Tibial nerve (tissue), 4 donors: Measurements from ENCODE around the gene MAP1B.

Experiments used
- EP300 ChIP-seq, 2 donors: sonication (generic); formaldehyde crosslinking; IDR thresholded peaks; one replicate each; pipeline ENCODE4 v1.6.1; 2017; ENCODE audit warnings: antibody characterized with exemption in 2 of 2, mild to moderate bottlenecking in 1 of 2
- POLR2A ChIP-seq, 2 donors: fragments of 450-650 bp; IDR thresholded peaks; one replicate each; pipeline ENCODE4 v1.6.1; 2017; ENCODE audit warnings: antibody characterized with exemption in 2 of 2, mild to moderate bottlenecking in 2 of 2, moderate library complexity in 2 of 2
- TF ChIP-seq, protein P1 (sequence below), 5 experiments: fragments of 200-600 bp in 3 of 5; fragments of 450-650 bp in 2 of 5; sonication (generic) in 3 of 5; IDR thresholded peaks; one replicate each; pipeline ENCODE4 v1.5.1; 2016 to 2019; ENCODE audit warnings: antibody characterized with exemption in 5 of 5, mild to moderate bottlenecking in 3 of 5, moderate library complexity in 2 of 5

DNA sequence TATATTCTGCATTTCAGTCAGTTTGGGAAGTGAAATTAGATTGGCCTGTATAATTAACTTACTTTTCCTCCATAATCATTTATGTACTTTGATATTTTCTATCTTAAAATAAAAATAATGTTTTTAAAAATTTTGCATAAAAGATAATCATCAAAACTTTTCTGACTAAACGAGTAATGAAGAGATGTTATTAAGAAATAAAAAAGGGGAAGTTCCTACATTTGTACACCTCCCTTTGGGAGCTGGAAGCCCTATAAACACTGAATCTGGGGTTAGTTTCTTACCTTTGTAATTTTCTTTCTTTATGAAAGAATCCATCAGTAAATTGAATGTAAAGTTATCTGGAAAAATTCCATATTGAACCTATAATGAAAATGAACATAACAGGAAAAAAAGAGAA is 126.6 kb downstream of the MAP1B start:
- TF ChIP-seq, protein P1, sequence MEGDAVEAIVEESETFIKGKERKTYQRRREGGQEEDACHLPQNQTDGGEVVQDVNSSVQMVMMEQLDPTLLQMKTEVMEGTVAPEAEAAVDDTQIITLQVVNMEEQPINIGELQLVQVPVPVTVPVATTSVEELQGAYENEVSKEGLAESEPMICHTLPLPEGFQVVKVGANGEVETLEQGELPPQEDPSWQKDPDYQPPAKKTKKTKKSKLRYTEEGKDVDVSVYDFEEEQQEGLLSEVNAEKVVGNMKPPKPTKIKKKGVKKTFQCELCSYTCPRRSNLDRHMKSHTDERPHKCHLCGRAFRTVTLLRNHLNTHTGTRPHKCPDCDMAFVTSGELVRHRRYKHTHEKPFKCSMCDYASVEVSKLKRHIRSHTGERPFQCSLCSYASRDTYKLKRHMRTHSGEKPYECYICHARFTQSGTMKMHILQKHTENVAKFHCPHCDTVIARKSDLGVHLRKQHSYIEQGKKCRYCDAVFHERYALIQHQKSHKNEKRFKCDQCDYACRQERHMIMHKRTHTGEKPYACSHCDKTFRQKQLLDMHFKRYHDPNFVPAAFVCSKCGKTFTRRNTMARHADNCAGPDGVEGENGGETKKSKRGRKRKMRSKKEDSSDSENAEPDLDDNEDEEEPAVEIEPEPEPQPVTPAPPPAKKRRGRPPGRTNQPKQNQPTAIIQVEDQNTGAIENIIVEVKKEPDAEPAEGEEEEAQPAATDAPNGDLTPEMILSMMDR (IDR thresholded peaks at IDR 0.05), result no peak
- TF ChIP-seq POLR2A (IDR thresholded peaks at IDR 0.05), result no peak
- no peak for TF ChIP-seq EP300 (IDR thresholded peaks at IDR 0.05)
